Fibroblast of lung (primary cell): ENCODE measurements around the gene MCF2L2. TPM values are rescaled to one million over a fixed set of nuclear protein-coding genes. Genes with fewer than 3 reads are reported as not detected.

ENCODE experiments used
- DNase-seq, 2 donors: peaks; one replicate each; pipeline versions ENCODE4 v3.0.0 to v3.0.0-alpha.2; 2010; ENCODE audit warnings: low read depth in 2 of 2
- H2AFZ ChIP-seq: 2 replicates; pipeline ENCODE4 v1.5.1; 2012; ENCODE audit warnings: low read length, control low read depth, inconsistent platforms
- H3K27ac ChIP-seq: 2 replicates; pipeline ENCODE4 v1.5.1; 2011; ENCODE audit warnings: low read length, control low read depth; ENCODE audit not compliant: insufficient read depth
- H3K27me3 ChIP-seq: 2 replicates; pipeline ENCODE4 v1.5.1; 2011; ENCODE audit warnings: mild to moderate bottlenecking, low read length; ENCODE audit not compliant: control insufficient read depth, insufficient read depth
- H3K36me3 ChIP-seq: 2 replicates; pipeline ENCODE4 v1.5.1; 2011; ENCODE audit warnings: low read length; ENCODE audit not compliant: control insufficient read depth, insufficient read depth
- H3K4me1 ChIP-seq: 2 replicates; pipeline ENCODE4 v1.5.1; 2011; ENCODE audit warnings: low read length; ENCODE audit not compliant: control insufficient read depth, insufficient read depth; ENCODE audit errors: extremely low read depth
- H3K4me2 ChIP-seq: 2 replicates; pipeline ENCODE4 v1.5.1; 2011; ENCODE audit warnings: low read length, control low read depth; ENCODE audit not compliant: insufficient read depth; ENCODE audit errors: extremely low read depth
- H3K4me3 ChIP-seq, 4 experiments: fragments of 200-600 bp in 1 of 4; sonication (generic) in 1 of 4; replicated peaks in 1 of 4; 2 replicates each; pipeline ENCODE4 v1.5.1; 2011 to 2016; ENCODE audit warnings: low read length in 4 of 4, low read depth in 3 of 4, mild to moderate bottlenecking in 3 of 4, control low read depth in 2 of 4, inconsistent platforms in 1 of 4, mixed read lengths in 1 of 4; ENCODE audit not compliant: insufficient read depth in 1 of 4; ENCODE audit errors: control extremely low read depth in 1 of 4
- H3K79me2 ChIP-seq: 2 replicates; pipeline ENCODE4 v1.5.1; 2012; ENCODE audit warnings: mild to moderate bottlenecking, low read length, inconsistent platforms; ENCODE audit not compliant: control insufficient read depth, insufficient read depth
- H3K9ac ChIP-seq: 2 replicates; pipeline ENCODE4 v1.5.1; 2011; ENCODE audit warnings: mild to moderate bottlenecking, low read length, control low read depth; ENCODE audit not compliant: insufficient read depth
- H3K9me3 ChIP-seq: 2 replicates; pipeline ENCODE4 v1.5.1; 2012; ENCODE audit warnings: low read depth, low read length; ENCODE audit not compliant: control insufficient read depth, insufficient read depth
- H4K20me1 ChIP-seq: 2 replicates; pipeline ENCODE4 v1.5.1; 2011; ENCODE audit warnings: low read length; ENCODE audit not compliant: control insufficient read depth, insufficient read depth; ENCODE audit errors: extremely low read depth
- CTCF ChIP-seq, 2 donors: IDR thresholded peaks in 1 of 2; conservative IDR thresholded peaks in 1 of 2; 1 replicate in 1 of 2; 2 replicates in 1 of 2; pipeline ENCODE4 v1.5.1; 2011 to 2012; ENCODE audit warnings: low read length in 2 of 2, control low read depth in 1 of 2, inconsistent platforms in 1 of 2, low read depth in 1 of 2, mild to moderate bottlenecking in 1 of 2
- EZH2 ChIP-seq: IDR thresholded peaks from 2 replicates; pipeline ENCODE4 v1.5.1; 2012; ENCODE audit warnings: low read length, control low read depth, mild to moderate bottlenecking; ENCODE audit errors: missing control alignments
- polyA plus RNA-seq, 2 donors: library from polyadenylated mRNA; depleted of rRNA in 1 of 2; stranded (reverse) in 1 of 2; unstranded in 1 of 2; fragments of >200 nt; gene quantifications; 2 replicates each; pipeline ENCODE4 v1.2.1, GENCODE V29; 2011 to 2012; ENCODE audit warnings: missing spikeins in 1 of 2
- total RNA-seq: library from RNA; depleted of rRNA; stranded (reverse); fragments of >200 nt; gene quantifications from 2 replicates; pipeline ENCODE4 v1.2.1, GENCODE V29; 2014

MCF2L2 gene
- total and polyA plus RNA-seq, 2 donors (not counting 1 experiment from before 2014, with no cell fraction given) = under 0.01 to 0.08 TPM

GRCh38 chr3:183475016-183475763, 46.8 kb upstream of the MCF2L2 start:
- H4K20me1 ChIP-seq = no peaks in the 10 kb centered on the region
- H3K9ac ChIP-seq = no peak overlapping the region
- no peaks in the 10 kb centered on the region for H3K36me3 ChIP-seq
- peaks cover 3% of the 10 kb centered on the region for H3K27me3 ChIP-seq
- H3K27ac ChIP-seq = no peak overlapping the region
- no peak overlapping the region for H2AFZ ChIP-seq
- no peak overlapping the region for H3K4me2 ChIP-seq
- TF ChIP-seq CTCF (conservative IDR thresholded peaks at IDR 0.05 in 1 of 2, IDR thresholded peaks at IDR 0.05 in 1 of 2; ENCODE audit: low read depth in 1 of 2, low read length in 2 of 2) (no peak), EZH2 (no peak)
- H3K9me3 ChIP-seq = no peaks in the 10 kb centered on the region
- no peaks in the 10 kb centered on the region for H3K4me1 ChIP-seq
- no peaks in the 10 kb centered on the region for H3K79me2 ChIP-seq
- no peak overlapping the region for H3K4me3 ChIP-seq
- no peak for DNase-seq

GRCh38 chr3:183473969-183474368, 45.5 kb upstream of the MCF2L2 start:
- Histone ChIP-seq H2AFZ (no peak overlapping the region), H3K27me3 (peaks cover 3% of the 10 kb centered on the region), H4K20me1 (no peaks in the 10 kb centered on the region), H3K9me3 (no peaks in the 10 kb centered on the region), H3K79me2 (no peaks in the 10 kb centered on the region), H3K4me1 (peaks cover 2% of the 10 kb centered on the region), H3K36me3 (no peaks in the 10 kb centered on the region), H3K4me2 (no peak overlapping the region), H3K4me3 (no peak overlapping the region), H3K27ac (no peak overlapping the region), H3K9ac (no peak overlapping the region)
- TF ChIP-seq EZH2 (no peak), CTCF (conservative IDR thresholded peaks at IDR 0.05 in 1 of 2, IDR thresholded peaks at IDR 0.05 in 1 of 2; ENCODE audit: low read depth in 1 of 2, low read length in 2 of 2) (no peak)
- DNase-seq = no peak

GRCh38 chr3:183472155-183472554, 43.7 kb upstream of the MCF2L2 start:
- no peak for DNase-seq

More at GRCh38 chr3:183472155-183472554, 43.7 kb upstream of the MCF2L2 start:
- H3K9me3 ChIP-seq = no peaks in the 10 kb centered on the region
- H3K4me2 ChIP-seq = no peak overlapping the region
- no peak overlapping the region for H3K9ac ChIP-seq
- no peaks in the 10 kb centered on the region for H3K79me2 ChIP-seq
- no peak overlapping the region for H3K4me3 ChIP-seq
- no peak overlapping the region for H2AFZ ChIP-seq
- H3K4me1 ChIP-seq = peaks cover 2% of the 10 kb centered on the region
- H3K27me3 ChIP-seq = peaks cover 3% of the 10 kb centered on the region
- no peak overlapping the region for H3K27ac ChIP-seq
- no peak for TF ChIP-seq EZH2
- no peak for TF ChIP-seq CTCF (conservative IDR thresholded peaks at IDR 0.05 in 1 of 2, IDR thresholded peaks at IDR 0.05 in 1 of 2; ENCODE audit: low read depth in 1 of 2, low read length in 2 of 2)
- H3K36me3 ChIP-seq = no peaks in the 10 kb centered on the region
- H4K20me1 ChIP-seq = no peaks in the 10 kb centered on the region
